NCI-H82 (cell line): ENCODE results near the gene UNC5B.
A peak's percentile ranks its signal among the peaks of the same experiment; 100 is the strongest.

Source experiments
- DNase-seq: peaks from one replicate; lab custom pipeline; 2025; lab: John Stamatoyannopoulos, UW

UNC5B gene

DNA sequence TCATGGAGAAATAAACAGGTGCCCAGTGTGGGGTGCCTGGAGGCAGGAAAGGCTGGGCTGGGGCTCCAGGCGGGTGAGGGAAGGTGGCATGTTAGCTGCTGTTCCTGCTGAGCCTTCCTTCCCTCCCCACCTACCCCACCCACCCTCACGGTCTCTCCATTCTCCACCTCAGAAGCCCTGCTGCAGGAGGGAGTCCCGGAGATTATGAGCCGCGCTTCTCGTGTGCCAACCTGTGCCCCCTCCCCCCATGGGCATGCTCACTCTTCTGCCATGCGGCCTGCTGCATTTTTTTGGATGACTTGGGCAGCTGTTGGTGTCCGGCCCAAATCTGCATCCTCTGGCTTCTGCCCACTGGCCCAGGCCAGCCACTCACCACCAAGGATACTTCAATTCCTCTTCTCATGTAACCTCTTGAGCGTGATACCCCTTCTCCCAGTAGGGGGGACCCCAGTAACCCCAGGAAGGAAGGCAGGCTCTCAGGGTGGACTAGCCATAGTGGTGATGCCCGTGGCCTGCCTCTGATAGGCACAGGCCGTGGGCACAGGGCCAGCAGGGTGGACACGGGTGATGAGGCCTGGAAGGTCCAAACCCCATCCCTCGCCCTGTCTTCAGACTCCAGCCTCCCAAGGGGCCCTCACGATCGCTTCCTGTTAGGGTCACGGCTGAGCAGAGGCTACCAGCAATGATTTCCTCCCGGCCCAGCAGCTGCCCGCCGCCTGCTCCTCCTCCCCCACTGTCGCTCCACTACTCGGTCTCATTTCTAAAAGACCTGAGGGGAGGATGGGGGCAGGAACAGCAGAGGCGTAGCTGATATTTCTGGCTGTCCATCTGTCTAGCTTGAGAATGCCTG lies 27.8 kb downstream of the UNC5B start:
- DNase-seq, result no peak

DNA sequence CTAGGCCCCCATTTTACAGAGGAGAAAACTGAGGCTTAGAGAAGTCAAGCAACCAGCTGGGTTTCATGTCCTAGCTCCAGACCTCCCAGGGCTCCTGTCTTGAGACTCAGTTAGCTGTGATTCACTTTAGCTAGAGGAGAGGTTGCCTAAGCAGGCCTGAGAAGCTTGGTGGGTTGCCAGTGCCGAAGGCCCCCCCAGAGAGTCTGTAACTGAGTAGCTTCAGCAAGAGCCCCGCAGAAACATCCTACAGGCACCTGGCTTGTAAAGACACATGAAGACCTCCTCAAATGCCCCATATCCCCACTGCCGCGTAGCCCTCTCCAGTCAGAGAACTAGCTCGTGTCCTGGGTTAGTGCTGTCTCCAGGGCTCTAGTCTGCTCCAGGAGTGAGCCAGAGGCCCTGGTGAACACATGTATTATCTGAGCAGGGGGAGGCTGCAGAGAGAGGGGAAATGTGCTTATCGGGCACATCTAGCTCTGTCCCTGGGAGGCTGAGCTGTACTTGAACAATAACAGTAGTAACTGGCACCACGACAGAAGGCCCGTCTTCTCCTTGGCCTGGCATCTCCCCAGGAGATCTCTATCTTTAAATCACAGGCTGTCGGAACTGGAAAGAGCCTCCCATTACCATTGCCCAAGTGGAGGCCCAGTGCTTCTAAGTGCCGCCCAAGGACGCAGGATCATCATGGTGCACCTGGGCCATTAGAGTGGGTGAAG lies 28.9 kb downstream of the UNC5B start:
- DNase-seq, result no peak

DNA sequence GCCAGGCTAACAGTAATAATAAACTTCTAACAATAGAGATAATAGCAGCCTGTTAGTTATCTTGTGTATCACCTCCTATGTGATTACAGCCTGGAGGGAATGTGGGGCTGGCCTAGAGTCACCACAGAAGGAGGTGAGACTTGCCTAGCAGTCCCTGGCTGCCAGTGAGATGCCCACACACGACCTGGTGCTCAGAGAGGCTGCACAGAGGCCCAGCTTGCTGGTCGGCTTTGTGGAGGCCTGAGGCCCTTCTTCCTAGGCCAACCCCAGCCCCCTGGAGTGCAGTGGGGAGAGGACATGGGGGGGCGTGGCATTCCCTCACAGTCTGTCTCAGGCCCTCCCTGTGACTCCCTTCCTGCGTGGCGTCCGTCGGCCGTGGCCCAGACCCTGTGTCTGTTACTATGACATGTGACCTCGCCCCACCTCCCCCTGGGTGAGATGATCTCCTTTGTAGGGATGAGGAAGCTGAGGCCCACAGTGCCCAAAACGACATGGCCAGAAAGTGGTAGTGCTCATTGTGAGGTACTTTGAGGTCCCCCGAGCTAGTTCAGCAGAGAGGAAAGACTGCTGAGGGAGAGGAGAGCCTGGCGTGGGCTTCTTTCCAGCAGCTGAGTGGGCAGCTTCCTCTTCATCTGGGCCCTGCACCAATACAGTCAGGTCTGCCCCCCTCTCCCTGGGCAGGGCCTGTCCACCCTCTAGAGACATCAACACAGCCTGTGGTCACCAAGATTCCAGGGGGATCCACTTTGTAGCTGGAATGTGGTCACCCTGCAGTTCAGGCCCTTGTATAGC lies 29.7 kb downstream of the UNC5B start:
- no peak for DNase-seq

DNA sequence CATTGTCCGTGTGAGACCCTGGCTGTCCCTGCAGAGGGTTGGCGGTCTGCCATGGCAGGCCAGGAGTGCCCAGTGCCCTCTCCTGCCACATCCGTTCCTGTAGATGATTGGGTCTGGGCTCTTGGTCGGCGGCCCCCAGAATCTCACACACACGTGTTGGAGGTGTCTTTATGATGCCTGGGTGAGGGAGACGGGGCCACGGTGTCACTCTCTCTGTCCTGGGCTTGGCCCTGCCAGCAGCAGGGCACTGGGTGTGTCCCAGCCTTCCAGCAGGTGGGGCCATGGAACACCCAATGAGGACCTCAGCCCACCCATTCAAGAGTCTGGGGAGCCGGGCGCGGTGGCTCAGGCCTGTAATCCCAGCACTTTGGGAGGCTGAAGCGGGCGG lies 30.2 kb downstream of the UNC5B start:
- DNase-seq, result peak; percentile 36

DNA sequence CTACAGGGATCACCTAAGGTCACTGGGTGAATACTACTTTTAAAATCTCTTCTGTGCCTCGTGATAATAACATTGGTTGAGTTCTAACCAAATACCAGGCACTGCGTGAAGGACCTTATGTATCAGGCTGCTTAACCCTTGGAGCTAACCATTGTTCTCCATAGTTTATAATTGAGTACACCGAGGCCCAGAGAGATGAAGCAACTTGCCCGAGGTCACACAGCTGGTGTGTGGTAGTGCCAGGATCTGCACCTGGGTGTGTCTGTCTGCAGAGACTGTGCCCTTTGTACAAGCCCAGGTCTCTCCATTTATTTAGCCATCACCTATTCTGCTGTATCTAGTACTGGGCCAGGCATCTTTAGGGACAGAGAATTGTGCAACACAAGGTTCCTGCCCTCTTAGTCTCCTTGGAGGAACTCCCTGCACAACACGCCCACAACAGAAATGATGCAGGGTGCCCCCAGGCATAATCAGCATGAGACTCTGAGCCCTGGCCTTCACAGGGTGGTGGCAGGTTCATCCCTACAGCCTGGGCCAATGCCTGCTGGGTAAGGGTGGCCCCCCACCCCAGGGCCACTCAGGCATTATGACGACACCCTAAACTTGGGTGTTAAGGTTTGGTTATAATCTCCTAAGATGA lies 31.5 kb downstream of the UNC5B start:
- no peak for DNase-seq

DNA sequence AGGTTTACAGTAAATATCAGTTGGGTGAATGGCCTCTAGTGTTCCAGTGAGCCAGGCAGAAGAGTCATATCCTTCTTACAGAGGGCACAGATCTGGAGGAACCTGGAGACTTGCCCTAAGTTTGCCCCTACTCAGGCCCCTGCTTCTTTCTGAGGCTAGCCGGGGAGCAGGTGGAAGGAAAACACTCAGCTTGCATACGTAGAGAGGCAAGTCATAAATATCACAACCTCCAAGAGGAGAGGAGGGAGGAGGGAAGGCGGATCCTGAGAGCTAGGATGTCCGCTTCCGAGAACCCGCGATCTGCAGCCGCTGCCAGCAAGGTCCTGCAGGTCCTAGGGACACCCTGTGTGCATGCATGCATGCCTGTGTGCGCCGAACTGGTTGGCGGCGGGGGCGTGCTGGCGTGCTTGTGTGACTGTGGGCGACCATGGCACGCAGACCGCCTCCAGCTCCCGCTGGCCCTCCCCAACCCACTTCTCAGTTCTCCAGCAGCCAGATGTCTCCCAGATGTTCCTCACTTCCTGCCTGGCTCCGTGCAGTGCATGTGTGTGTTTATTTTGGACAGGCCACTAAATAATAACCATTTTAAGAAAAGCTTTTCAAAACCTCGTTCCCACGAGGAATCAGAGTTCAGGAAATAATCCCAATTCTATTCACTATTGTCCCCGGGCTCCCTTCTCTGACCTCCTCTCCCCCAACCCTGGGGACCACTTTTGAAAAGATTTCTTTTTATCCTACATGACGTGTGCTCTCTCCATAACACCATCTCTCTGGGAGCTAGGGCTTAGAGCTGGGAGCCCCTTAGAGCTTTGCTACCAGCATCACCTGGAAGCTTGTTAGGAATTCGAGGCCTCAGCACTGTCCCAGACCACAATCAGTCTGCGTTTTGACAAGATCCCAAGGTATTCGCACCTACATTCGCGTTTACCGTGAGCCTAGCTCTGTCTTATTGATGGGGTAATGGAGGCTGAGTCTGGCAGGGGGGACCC lies 32.4 kb downstream of the UNC5B start:
- DNase-seq, result no peak

DNA sequence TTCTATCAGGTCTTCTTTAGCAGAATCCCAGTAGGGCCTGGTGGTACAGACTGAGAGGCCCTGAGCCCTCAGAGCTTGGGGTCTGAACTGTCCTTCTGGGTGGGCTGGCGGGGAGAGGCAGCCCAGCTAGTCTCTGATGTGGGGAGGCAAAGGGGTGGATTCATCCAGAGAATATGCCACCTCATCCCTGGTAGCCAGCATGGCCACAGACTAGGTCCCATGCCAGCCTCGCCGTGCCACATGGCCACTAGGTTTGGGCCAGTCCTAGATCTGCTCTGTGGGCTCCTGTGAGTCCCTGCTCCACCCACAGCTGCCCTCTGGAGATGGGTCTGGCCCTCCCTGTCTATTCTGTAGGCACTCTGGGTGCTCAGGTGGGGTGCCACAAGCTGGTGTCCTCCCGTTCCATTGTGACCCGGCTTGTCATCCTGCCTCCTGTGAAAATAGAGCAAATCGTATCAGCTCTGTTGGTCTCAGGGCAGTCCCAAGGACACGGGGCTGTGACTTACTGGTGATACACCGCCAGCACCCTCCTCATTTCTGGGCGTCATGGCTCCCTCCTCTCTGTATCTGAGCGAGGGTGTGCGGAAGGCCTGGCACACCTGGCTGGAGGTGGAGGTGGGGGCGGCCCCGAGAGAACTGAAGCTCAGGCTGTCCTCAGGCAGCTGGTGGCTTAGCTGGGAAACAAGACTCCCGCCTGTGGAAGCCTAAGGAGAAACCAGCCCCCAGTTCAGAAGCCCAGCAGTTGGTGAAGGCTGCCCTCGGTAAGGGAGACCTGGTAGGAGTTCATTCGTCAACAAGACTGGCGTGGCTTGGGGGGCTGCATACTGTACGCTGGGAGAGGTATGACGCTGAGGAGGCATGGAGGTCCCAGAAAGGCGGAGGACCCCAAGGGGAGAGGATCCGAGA lies 33.3 kb downstream of the UNC5B start:
- DNase-seq, result no peak

DNA sequence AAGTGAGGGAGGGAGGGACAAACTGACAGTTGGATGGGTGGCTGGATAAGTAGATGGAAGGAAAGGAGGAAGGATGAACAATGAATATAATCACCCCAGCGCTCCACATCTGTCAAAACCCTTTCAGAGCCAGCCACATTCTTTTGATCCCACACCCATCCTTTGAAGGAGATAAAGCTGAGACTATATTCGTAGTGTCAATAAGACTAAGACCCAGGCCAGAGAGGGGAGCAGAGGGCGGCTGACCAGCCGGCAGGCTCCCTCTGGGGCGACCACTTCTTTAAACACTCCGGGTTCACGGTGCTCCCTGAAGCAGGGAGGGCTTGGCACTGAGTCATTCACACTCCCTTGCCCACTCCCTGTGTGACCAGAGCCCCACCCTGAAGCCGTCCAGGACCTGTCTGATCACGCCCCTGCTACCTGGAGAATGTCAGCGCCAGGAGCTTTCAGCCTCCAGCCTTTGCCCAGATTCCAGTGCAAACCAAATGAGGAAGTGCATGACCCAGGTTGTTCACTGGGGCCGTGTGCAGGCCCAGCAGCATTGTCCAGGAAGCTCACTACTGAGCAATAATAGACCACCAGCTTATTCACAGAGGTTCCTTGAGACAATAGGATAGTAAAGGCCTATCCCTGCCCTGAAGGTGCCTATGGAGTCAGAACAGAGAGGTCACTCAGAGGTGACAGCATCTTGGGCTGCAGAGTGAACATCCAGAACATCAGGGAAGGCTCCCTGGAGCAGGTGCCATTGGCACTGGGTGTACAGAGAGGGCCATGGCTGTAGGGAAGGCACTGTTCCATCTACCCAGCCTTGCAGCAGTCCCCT lies 34.4 kb downstream of the UNC5B start:
- no peak for DNase-seq

DNA sequence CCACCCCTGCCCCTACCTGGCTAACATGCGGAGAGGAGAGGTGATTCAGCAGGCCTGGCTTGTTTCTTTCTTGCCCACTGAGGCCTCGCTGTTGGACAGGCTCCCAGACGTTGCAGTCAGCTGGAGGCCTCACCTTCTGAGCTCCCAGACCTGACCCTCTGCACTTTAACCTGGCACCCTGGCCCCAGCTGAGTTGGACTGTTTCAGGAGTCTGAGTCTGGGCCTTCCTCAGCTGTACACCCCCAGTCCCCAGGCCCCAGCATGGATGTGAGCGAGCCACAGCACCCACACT lies 35.0 kb downstream of the UNC5B start:
- no peak for DNase-seq

DNA sequence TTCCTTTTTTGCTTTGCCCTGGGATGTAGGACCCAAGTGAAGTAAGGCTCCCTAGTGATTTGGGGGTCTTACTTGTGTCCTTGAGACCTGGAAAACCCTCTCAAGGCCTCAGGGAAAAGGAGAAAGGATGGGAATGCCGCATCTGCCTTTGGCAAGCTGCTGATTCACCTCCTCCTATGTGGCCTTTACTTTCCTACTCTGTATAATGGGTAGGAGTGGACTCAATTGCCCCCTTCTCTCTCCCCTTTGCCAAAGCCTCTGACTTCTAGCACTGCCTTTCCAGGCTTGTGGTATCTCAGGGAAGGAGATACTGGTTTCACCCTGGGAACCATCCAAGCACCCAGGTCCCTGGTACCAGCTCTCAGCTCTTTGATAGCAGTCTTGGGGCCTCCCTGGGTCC lies 35.4 kb downstream of the UNC5B start:
- DNase-seq, result no peak

DNA sequence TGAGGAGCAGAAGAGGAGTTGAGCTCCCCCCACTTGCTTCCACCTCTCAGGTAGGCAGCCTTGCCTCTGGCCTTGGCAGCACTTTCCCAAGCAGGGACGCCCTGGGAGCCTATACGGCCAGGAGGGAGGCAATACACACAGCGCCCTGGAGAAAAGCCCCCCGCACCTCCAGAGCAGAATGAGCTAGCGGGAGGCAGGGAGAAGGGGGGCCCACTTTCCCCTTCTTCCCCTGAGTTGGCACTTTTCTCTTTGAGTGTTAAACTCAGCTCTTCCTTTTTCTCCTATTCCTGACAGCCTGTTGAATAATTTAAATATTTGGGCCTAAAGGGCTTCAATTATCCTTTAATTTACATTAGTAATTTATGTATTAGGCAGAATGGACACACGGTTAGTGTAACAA lies 35.8 kb downstream of the UNC5B start:
- no peak for DNase-seq

DNA sequence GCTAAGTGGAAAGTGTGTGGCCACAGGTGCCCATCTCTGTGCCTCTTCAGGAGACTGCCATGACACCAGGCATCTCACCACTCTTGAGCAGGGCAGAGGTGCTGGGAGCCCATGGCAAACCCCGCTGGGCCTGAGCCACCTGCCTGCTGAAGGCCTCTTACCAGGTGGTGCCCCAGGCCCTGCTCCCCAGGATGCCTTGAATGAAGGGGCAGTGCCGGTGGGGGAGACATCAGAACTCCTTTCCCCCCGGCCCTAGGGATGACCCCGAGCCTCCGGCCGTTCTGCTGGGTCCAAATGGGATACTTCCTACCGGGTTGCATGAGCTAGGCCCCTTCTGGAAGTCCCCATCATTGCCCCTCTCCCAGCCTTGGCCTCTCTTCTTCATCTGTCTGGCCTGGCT lies 37.6 kb downstream of the UNC5B start:
- no peak for DNase-seq

DNA sequence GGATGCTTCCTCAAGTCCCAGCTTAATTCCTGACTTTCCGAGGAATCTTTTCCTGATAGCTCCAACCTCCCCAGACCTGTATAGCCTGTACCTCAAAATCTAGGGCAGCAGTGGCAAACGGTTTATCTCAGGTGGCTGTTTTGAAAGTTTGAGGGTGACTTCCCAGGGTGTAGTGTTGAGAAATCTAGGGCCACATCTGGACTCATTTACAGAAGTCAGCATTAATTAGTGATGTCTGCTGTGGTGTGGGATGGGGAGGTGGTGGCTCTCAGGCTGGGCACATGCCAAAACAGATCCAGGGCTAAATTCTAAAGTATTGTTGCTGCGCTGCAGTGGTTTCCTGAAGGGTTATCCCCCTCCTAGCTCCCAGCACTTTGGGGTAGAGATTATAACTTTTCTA lies 38.0 kb downstream of the UNC5B start:
- no peak for DNase-seq

DNA sequence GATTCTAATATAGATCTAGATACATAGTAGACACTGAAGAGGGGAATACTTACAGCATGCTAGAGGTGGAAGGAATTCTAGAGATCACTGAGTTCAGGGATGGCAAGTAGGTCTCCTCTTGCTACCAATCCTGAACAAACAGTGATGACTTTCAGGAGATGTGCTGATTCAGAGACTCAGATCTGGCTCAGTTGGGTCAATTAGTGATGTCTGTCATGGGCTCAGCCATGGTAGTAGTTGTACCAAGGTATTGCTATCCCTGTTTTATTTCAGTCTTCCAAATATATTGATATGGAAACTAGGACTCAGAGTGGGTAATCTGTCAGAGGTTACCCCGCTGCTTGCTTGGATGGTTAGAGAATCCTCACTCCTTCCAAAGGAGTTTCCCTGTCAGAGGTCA lies 38.5 kb downstream of the UNC5B start:
- no peak for DNase-seq

DNA sequence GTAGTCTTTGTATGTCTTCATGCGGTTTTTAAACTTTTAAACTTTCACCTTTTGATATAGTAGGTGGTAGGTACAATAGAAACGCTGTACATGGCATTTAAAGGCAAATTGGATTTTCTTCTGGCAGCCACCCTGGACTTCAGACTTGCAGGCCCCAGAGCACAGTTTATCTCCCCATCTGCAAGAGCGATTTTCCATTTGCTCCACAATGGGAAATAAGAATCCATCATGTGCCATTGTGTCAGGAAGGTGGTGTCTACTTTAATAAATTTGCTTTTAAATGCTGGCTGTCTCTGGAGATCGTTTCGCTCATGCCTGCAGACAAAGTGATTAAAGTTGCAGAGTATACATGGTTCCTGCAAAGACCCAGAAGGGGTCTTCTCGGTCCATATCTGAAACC lies 38.9 kb downstream of the UNC5B start:
- DNase-seq, result no peak

DNA sequence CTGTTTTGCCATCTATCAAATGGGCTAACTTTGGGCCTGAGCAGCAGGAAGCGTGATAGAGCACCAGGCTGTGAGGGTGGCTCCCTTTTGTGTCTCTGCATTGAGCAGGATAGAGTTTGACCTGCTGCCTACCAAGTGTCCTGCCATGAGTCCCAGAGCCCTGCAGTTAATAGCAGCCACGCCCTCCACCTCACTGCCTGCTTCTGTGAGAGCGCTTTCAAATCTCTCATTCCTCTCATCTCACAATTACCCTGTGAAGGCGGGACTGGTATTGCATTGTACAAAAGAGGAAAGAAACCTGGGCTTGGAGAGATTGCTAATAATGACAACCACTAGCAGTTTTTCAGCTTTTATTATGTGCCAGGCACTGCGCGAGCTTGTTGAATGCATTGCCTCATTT lies 39.9 kb downstream of the UNC5B start:
- no peak for DNase-seq

DNA sequence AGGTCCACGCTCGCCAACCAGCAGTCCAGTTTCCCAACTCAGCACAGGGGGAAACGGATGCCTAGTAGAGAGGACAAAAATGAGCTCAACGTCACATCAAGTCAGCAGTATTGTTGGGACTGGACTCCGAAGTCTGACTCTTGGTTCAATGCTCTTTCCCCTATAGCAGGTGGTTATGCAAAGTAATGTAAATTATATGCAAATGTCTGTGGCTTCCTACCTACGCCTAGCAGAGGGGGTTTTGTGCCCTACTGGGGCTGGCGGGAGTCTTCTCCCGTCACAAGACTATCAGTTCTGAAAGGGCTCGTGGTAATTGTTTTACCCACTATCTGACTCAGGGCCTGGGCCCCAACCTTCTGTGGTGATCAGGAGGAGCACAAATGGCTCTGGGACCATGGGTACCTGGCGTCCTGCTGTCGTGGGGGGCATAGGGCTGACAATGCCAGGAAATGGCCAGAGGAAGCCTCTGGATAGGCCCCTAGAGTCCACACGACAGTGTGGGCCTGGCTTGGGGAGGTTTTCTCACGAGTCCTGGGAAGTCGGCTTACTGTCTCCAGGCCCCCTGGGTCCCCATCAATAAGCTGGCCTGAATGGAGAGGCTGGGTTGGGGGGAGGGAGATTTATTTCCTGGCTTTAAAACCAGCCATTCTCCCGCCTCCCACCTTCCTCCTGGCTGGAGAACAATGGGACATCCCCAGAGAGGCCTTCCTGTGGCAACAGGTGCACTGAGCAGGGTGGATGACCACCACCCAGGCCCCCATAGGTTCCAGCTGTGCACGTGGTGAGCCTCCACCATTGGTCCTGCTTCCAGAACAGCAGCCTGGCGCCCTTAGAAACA lies 41.8 kb downstream of the UNC5B start:
- no peak for DNase-seq

DNA sequence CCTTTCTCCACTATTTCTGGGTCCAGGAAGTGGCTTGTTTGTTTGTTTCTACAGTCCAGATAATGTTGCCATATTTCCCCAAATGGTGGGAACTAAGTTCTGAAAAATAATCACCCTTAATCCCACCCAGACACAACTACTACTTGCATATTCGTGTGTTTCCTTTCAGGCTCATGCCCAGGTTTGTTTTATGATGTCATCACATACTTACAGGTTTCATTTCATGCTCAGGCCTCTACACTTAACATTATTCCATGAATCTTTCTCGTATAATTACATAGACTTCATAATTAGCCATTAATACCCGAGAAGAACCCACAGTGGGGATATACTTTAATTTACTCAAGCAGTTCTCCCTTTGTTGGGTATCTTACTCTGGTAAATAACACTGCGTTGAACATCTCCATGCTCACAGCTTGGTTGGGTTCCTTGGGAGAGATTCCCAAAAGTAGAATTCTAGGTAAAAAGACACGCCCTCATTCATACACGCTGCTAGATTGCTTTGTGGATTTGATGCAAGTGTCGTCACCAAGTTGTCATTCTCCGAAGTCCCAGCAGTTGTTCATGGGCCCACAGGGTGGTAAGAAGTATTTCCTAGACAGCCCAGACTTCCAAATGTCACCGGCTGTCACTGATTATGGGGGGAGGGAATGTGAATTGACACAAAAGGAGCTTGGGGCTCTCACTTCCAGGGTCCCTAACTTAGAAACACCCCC lies 42.6 kb downstream of the UNC5B start:
- no peak for DNase-seq
